CD4-positive, alpha-beta T cell treated with Interleukin-2 at 100 ng/mL for 4 hours (primary cell): ENCODE results near the gene KRT37.
"Not testable (repeated sequence)": the region's sequence is repeated elsewhere in the genome, so short reads cannot be mapped to it uniquely, and the experiment has no call there.

Experiments used
- DNase-seq: peaks from one replicate; pipeline ENCODE4 v3.0.0-alpha.2; 2020; ENCODE audit warnings: low spot score

KRT37 gene

GRCh38 chr17:41404024-41404671 is 20.2 kb downstream of the KRT37 start:
- peak; percentile 71 for DNase-seq

- peak; percentile 8 for DNase-seq
Measured at GRCh38 chr17:41403404-41404023, 20.9 kb downstream of the KRT37 start.

GRCh38 chr17:41402161-41402560 is 22.2 kb downstream of the KRT37 start:
- DNase-seq, result no peak

GRCh38 chr17:41396996-41397660 is 27.3 kb downstream of the KRT37 start, which contains the start of gene KRT31:
Gene KRT31, minus strand, starts transcription at chr17:41397608. Its CDS starts 69 bp downstream, at chr17:41397539.
- no peak for DNase-seq

GRCh38 chr17:41396340-41396739 is 28.0 kb downstream of the KRT37 start:
- DNase-seq, result no peak

- DNase-seq, result no peak
Measured at GRCh38 chr17:41395611-41396010, 28.8 kb downstream of the KRT37 start.

- DNase-seq, result not testable (repeated sequence)
Measured at GRCh38 chr17:41395044-41395443, 29.3 kb downstream of the KRT37 start.

GRCh38 chr17:41394254-41394996 is 30.0 kb downstream of the KRT37 start:
- DNase-seq, result no peak

- DNase-seq, result no peak
Measured at GRCh38 chr17:41393826-41394225, 30.6 kb downstream of the KRT37 start.

- DNase-seq, result no peak
Measured at GRCh38 chr17:41393294-41393693, 31.1 kb downstream of the KRT37 start.

GRCh38 chr17:41392278-41392677 is 32.1 kb downstream of the KRT37 start:
- DNase-seq, result no peak

GRCh38 chr17:41391535-41391934 is 32.9 kb downstream of the KRT37 start:
- no peak for DNase-seq

- no peak for DNase-seq
Measured at GRCh38 chr17:41390411-41390938, 33.9 kb downstream of the KRT37 start.

- DNase-seq, result no peak
Measured at GRCh38 chr17:41387670-41388069, 36.7 kb downstream of the KRT37 start.

GRCh38 chr17:41386227-41386626 is 38.2 kb downstream of the KRT37 start:
- no peak for DNase-seq

- no peak for DNase-seq
Measured at GRCh38 chr17:41383690-41384089, 40.7 kb downstream of the KRT37 start.

- DNase-seq, result no peak
Measured at GRCh38 chr17:41382394-41382793, 42.0 kb downstream of the KRT37 start.

- DNase-seq, result not testable (repeated sequence)
Measured at GRCh38 chr17:41381943-41382342, 42.4 kb downstream of the KRT37 start, which contains the start of gene KRT34. Gene KRT34, minus strand, starts transcription at chr17:41382306. Its CDS starts 60 bp downstream, at chr17:41382246.

GRCh38 chr17:41380091-41380490 is 44.3 kb downstream of the KRT37 start:
- not testable (repeated sequence) for DNase-seq

- no peak for DNase-seq
Measured at GRCh38 chr17:41377546-41377945, 46.8 kb downstream of the KRT37 start.
